NCI-H146 treated with DMSO at 0.1 percent for 48 hours (cell line): Measurements from ENCODE around the gene STAT3.
A peak's percentile ranks its signal among the peaks of the same experiment; 100 is the strongest.
"Not testable (repeated sequence)": the region's sequence is repeated elsewhere in the genome, so short reads cannot be mapped to it uniquely, and the experiment has no call there.

Experiments used
- DNase-seq: peaks from one replicate; lab custom pipeline; 2025; ENCODE audit not compliant: unreplicated experiment; lab: John Stamatoyannopoulos, UW

STAT3 gene

DNA sequence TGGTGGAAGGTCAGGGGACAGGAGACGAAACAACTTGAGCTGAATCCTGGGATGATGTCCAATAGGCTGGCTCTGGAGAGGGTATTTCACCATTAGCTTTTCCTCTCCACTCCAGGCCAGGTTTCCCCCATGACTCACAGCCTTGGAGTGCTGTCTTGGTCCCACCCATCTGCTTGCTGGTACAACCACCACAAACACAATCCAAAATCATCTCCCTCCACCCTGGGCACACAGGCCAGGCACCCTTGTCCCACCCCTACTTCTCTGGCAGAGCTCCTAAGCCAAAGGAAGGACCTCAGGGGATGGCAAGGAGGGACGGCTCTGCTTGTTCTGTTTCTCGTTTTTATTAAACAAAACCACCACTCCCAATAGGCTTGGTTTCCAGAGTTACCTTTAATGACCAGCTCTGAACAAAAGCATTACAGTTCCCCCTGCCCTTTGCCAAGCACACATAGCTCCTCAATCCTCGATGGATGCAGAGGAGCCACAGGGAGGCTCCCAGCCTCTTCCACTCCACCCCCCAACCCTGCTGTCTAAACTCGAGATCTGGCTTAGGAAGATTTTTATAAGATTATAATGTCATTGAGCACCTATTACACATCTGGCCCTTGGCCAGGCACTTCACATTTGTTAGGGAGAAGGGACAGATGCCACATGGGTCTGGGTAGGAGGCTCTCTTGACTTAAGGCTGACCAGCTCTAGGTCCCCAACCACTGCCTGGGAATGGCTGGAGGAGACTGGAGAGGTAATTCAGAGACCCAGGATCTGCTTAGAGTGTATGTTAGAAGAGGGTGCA is 21.5 kb upstream of the STAT3 start:
- DNase-seq: no peak

DNA sequence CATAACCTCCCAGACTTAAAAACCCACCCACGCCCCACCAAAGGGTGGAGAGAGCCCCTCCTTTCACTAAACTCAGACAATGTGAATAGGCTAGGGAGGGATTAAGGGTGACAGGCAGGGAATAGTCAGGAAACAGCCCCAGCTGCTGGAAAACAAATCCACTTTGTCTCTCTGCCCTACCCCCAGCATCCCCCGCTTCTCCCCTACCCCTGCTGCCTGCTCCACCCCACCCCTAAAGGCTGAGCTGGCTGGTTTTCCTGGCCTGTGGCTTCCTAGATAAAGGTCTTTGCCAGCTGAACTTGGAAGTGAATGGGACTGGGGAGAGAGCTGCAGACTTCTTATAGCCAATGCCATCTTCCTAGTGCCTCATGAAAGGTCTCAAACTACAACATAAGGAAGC is 19.8 kb upstream of the STAT3 start:
- no peak for DNase-seq

DNA sequence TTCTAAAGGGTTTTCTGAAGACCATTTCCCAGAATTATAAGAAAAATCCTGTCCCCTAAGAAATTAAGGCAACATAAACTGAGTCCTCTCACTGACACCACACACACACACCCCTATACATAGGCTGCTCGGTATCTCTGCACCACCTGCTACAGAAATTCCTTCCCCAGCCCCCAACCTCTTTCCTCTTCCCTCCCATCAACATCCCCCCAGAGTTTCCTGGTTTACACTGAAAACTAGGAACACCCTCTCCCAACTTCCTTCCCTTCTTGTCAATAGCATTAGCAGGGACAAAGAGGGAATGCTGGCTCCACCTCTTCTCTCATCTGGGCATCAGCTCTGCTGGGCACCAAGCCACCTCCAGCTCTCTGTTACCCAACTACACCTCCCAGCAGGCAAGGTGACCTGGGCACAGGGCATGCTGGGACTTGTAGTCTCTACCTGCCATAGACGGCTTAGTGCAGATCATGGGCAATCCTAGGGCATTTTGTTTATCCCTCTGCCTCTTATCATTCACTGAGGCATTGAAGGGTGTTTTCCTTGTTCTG is 19.1 kb upstream of the STAT3 start:
- DNase-seq: no peak

DNA sequence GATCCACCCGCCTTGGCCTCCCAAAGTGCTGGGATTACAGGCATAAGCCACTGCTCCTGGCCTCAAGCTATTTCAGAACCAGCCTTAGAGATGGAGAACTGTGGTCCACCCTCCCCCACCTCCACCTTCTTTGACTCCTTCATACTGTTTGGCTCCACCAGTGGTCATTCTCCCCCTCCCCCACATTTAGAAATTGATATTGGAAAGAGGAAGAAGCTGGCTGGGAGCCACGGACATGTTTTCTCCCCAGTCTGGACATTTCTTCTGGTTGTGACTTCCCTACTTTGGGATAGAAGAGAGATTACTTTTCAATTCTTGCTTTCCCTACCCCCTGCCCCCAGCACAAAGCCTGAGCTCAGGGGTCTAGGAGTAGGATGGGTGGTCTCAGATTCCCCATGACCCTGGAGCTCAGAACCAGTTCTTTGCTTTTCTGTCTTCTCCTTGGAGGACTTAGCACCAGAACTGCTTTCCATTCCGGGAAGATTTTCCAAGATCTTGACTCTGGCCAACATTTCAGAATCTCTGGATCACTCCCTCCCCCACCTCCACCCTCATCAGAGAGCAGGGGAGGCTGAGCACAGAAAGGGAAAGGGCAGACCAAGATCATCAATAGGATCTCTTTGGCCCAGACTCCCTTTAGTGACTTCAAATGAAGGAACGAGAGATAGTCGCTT is 18.5 kb upstream of the STAT3 start:
- no peak for DNase-seq

DNA sequence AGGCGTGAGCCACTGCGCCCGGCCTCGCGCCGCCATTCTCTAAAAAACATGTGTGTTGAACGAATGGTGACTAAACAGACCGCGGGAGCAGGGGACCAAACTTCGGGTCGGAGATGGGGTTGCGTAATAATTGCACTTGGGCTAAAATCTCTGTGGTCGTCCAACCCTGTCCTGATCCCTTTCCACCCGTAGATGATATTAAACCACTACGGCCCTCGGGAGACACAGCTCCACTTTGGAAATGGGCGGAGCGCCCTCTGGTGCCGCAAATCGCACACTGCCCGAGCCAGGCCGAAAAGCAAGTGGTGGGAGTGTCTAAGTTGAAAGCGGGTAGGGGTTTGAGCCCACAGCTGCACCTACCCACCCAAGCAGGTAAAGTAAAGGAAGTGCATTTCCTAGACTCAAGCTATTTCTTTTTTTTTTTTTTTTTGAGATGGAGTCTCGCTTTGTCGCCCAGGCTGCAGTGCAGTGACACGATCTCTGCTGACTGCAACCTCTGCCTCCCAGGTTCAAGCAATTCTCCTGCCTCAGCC is 17.8 kb upstream of the STAT3 start:
- DNase-seq: peak; percentile 25

DNA sequence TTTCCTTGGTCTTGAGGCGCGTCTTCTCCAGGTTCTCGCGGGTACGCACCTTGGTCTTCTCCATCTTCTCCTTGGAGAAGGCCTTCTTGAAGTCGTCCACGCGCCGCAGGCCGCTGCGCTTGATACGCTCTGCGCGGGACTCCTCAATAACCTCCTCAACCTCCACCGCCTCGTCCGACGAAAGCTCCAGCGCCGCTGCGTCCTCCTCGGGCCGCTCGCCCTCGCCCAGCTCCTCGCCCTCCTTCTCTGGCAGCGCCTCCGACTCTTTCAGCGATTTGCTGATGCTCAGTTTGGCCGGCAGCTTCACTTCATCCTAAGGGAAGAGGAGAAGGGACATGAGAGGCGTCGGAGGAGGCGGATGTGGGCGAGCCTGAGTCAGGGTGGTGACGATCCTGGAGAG is 16.8 kb upstream of the STAT3 start:
- DNase-seq: no peak

DNA sequence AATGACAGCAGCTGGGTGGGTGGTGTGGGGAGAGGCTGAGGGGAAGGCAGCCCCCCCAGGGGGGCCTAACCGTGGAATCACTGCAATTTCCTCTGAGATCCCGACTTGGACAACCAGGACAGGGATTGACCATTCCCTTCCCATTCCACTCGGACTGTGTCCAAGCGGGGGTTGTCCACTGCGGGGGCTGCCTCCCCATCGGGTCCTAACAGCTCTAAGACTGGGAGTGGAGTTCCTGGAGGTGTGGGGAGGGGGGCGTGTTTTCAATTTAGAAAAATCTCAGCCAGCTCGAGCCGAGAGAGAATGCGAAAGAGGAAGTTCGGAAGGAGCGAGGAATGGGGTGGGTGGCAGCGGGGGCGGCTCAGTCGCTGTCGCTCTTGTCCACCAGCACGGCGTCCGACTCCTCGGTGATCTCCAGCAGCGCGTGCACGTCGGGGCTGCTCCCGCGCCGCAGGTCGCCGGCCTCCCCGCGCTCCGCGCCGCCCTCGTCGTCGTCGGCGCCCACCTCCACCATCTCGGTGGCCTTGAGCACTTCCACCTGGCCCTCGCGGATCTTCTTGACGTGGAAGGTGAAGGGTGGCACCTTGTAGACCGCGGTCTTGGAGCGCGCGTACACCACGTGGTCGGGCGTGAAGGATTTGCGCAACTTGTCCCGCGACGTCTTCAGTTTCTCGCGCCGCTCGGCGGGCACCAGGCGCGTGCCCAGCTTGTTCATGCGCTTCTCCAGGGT is 16.2 kb upstream of the STAT3 start:
- no peak for DNase-seq

DNA sequence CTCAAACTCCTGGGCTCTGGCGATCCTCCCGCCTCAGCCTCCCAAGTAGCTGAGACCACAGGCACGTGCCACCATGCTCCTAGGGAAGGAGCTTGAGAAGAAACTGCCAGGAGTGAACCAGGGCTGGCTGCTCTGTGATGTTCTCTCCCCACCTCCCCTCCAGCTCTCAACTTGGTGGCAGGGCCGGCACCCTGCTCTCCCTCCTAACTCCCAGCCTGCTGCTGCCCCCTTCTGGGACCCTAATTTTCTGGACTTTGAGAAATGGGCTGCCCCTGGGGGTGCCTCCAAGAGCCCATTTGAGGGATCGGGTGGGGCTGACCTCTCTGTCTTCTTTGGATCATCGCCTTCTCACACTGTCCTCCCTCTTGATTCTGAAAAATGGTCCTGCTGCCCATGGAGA is 14.9 kb upstream of the STAT3 start:
- DNase-seq: no peak

DNA sequence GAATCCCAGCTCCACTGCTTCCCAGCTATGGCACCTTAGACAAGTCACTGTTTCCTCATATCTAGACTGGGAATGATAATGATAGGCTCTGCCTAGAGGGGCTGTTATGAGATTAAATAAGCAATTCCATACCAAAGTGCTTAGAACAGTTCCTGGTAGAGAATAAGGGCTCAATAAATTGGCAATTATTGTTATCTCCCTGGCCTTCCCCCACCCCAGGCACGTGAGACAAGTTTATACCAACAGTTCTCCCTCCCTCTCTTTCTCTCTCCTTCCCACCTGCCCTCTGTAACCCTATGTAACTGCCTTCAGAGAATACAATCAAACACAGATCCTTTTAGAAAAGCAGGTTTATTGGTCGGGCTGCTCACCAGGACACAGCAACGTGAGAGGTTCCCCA is 13.9 kb upstream of the STAT3 start:
- no peak for DNase-seq

DNA sequence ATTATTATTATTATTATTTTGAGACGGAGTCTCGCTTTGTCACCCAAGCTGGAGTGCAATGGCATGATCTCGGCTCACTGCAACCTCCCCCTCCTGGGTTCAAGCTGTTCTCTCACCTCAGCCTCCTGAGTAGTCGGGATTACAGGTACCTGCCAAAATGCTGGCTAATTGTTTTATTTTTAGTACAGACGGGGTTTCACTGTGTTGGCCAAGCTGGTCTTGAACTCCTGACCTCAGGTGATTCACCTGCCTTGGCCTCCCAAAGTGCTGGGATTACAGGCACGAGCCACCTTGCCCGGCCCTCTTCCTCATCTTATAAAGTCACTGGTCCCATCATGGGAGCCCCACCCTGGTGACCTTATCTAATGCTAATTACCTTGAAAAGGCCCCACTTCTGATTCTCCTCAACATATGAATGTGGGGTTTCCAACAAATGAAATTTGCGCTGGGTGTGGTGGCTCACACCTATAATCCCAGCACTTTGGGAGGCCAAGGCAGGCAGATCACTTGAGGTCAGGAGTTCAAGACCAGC is 12.7 kb upstream of the STAT3 start:
- not testable (repeated sequence) for DNase-seq

DNA sequence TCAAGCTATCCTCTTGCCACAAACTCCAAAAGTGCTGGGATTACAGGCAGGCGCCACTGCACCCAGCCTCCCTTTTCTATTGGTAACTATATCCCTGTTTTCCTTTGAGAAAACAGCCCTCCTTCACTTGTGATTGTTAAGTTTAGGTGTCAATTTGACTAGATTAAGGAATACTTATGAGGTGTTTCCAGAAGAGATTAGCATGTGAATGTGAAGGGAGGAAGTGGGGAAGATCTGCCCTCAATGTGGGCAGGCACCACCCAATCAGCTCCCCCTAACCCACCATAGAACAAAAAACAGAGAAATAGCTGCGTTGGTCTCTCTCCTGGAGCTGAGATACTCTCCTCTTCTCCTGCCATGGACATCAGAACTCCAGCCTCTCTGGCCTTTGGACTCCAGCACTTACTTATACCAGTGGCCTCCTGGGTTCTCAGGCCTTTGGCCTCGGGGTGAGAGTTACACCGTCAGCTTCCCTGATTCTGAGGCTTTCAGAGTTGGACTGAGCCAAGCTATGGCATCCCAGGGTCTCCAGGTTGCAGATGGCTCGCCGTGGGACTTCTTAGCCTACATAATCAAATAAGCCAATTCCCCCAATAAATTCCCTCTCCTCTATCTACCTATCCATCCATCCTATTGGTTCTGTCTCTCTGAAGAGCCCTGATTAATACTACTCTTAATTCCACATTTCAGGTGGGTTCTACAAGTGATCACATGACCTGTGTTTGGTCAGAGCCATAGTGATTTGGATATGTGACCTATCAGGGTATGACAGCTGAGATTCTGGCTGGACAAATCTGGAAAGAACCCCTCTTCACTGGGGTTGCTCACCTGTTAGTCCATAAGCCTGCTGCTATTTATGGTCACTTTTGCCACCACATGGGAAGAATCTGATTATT is 12.0 kb upstream of the STAT3 start:
- DNase-seq: no peak

DNA sequence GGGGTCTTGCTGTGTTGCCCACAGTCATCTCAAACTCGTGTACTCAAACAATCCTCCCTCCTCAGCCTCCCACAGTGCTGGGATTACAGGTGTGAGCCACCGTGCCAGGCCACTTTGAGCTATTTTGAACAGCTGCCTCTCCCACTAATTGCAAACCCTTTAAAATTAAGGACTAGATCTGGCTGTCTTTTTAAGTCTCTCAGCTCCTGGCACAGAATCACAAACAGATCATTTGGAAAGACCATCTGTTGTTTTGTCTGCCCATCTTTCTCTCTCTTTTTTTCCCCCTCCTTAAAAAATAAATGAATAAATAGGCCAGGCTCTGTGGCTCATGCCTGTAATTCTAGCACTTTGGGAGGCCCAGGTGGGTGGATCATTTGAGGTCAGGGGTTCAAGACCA is 10.9 kb upstream of the STAT3 start:
- DNase-seq: no peak

DNA sequence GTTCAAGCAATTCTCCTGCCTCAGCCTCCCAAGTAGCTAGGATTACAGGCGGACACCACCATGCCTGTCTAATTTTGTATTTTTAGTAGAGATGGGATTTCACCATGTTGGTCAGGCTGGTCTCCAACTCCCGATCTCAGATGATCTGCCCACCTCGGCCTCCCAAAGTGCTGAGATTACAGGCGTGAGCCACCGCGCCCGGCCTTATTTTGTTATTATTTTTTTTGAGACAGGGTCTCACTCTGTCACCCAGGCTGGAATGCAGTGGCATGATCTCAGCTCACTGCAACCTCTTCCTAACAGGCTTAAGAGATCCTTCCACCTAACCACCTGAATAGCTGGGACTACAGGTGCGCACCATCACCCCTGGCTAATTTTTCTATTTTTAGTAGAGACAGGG is 7.4 kb upstream of the STAT3 start:
- DNase-seq: not testable (repeated sequence)

DNA sequence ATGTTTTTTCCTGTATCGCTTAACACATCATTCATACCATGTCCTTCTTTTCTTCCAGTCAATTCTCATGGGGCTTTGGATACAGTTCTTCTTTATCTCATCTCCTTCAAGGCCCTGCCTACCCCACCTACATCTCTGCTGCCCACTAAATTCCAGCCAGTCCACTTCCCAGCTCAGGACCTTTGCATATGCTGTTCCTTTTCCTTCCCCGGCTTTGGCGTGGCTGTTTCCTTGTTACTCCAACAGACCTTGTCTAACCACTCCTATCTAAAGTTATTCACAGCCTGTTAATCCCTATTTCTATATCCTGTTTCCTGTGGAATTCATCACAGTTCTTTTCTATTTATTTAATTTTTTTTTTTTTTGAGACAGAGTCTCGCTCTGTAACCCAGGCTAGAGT is 6.6 kb upstream of the STAT3 start:
- DNase-seq: no peak

DNA sequence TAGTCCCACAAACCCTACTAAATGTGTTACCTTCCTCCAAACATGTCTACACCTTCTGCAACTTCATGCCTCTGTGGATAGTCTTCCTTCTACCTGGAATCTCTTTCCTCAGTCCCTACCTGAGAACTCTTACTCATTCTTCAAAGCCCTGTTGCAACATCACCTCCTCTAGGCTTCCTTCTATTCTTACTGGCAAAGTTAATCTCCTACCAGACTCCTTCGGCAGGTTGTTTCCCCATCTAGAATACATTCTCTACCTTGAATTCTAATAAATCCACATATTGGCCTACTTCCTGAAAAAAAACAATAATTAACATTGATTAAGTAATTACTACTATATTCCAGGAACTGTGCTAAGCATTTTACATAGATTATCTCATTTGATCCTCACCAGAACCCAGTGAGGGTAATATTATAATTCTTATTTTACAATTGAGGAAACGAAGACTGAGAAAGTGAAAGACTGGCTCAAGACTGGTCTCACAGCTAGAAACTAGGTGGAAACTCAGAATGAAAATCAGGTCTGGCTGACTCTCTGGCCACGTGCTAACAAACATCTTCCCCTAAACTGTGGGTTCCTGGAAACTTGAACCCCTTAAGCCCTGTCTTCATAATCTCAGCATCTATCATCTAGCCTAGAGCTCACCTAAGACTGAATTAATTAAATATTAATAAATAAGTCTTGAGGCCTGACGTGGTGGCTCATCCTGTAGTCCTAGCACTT is 4.6 kb upstream of the STAT3 start:
- DNase-seq: no peak

DNA sequence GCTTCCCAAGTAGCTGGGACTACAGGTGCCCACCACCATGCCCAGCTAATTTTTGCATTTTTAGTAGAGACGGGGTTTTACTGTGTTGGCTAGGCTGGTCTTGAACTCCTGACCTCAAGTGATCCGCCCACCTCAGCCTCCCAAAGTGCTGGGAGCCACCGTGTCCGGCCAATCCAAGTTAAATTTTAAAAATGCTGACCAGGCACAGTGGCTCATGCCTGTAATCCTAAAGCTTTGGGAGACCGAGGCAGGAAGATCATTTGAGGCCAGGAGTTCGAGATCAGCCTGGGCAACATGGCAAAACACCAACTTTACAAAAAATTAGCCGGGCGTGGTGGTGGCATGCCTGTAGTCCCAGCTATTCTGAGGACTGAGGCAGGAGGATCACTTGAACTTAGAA is 3.2 kb upstream of the STAT3 start:
- DNase-seq: not testable (repeated sequence)

DNA sequence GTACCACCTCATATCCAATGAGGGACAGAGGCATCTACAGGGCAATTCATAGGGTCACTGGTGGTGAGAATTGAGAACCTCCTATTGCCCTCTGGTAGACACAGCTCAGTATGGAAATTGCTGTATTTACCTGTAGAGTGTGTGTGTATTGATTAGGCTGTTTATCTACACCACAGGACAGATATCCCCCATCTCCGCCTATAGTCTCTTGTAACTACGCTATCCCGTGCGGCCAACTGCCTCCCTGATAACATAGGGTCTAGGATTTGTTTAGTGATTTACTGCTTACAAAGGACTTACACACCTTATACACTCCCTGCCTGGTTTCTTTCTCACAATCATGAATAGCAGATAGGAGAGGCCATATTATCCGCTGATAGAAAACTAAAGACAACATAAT is 1.7 kb upstream of the STAT3 start:
- DNase-seq: peak; percentile 12

DNA sequence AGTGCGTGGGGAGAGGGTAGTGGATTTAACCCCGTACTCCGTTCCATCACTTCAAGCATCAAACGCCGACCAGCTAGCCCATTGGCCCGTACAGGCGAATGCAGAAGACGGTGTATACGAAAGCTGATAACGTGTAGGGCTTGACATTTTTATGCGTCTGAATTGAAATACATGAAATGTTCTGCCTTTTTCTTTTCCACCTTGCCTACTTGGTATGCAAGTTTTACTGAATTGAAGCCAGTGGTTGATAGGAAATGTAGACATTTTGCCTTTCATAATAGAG is 834 bp upstream of the STAT3 start:
- DNase-seq: no peak

DNA sequence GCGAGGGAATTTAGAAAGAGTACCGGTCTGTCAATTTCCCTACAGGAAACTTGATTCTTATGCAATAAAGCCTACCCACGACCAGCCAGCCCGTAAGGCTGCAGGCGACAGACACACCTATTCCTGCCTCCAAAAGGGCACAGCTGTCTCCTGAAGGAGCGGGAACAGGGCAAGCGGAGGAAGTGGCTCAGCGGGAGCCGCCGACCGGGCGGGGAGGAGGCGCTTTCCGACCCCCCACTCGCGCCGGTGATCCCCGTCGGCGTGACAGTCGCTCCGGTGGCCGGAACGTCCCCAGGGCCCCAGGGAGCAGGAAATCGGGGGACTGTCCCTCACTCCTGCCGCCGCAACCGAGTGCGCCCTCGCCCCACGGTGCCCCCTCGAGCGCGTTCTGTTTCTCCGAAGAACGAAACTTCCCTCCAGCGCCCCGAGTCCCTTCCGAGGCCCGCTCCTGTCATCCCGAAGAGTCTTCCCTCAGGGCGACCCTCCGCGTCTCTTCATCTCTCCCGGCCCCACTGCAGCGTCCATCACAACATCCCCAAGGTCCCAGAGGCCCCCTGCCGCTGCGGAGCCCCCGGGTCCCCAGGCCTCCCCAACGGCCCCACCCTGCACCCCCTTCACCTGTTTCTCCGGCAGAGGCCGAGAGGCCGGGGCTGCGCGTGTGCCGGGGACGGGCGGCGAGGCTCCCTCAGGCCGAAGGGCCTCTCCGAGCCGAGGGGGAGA is 421 bp downstream of the STAT3 start:
- DNase-seq: peak; percentile 40
